Endodermal cell (in vitro differentiated cells): ENCODE data around the gene MPHOSPH10. TPM values are rescaled to one million over a fixed set of nuclear protein-coding genes. Genes with fewer than 3 reads are reported as not detected.
A peak's percentile ranks its signal among the peaks of the same experiment; 100 is the strongest.

ENCODE experiments used
- DNase-seq: peaks from one replicate; pipeline ENCODE4 v3.0.0-alpha.2; 2017
- H3K27ac ChIP-seq: 2 replicates; pipeline ENCODE4 v1.5.1; 2013; ENCODE audit warnings: mild to moderate bottlenecking, low read depth, low read length, moderate library complexity
- H3K27me3 ChIP-seq: 2 replicates; pipeline ENCODE4 v1.6.1; 2013; ENCODE audit warnings: mild to moderate bottlenecking, low read length, moderate library complexity; ENCODE audit not compliant: insufficient read depth, control insufficient read depth, poor library complexity, severe bottlenecking
- H3K36me3 ChIP-seq: 2 replicates; pipeline ENCODE4 v1.7.0; 2013; ENCODE audit warnings: mild to moderate bottlenecking, low read length, moderate library complexity; ENCODE audit not compliant: control insufficient read depth, insufficient read depth
- H3K4me1 ChIP-seq: one replicate; pipeline ENCODE4 v1.7.0; 2013; ENCODE audit warnings: low read length; ENCODE audit not compliant: control insufficient read depth, insufficient read depth
- H3K4me3 ChIP-seq: 2 replicates; pipeline ENCODE4 v1.5.1; 2013; ENCODE audit warnings: mild to moderate bottlenecking, low read length, moderate library complexity
- H3K9ac ChIP-seq: 2 replicates; pipeline ENCODE4 v1.6.1; 2013; ENCODE audit warnings: mild to moderate bottlenecking, low read length, moderate library complexity; ENCODE audit not compliant: poor library complexity, severe bottlenecking; ENCODE audit errors: extremely low read depth
- H3K9me3 ChIP-seq: 2 replicates; pipeline ENCODE4 v1.6.1; 2013; ENCODE audit warnings: mild to moderate bottlenecking, low read length, moderate library complexity; ENCODE audit not compliant: control insufficient read depth
- H3K27ac Mint-ChIP-seq: 2 replicates; pipeline ENCODE4 v1.8.0; 2020; ENCODE audit warnings: mixed read lengths
- H3K27me3 Mint-ChIP-seq: 2 replicates; pipeline ENCODE4 v1.8.0; 2021; ENCODE audit warnings: mild to moderate bottlenecking, mixed read lengths; ENCODE audit not compliant: insufficient read depth
- H3K36me3 Mint-ChIP-seq: 2 replicates; pipeline ENCODE4 v1.8.0; 2020; ENCODE audit warnings: low read depth, mixed read lengths
- H3K4me1 Mint-ChIP-seq: 2 replicates; pipeline ENCODE4 v1.8.0; 2020; ENCODE audit warnings: mixed read lengths
- H3K4me3 Mint-ChIP-seq: 2 replicates; pipeline ENCODE4 v1.8.0; 2020; ENCODE audit warnings: mild to moderate bottlenecking, moderate library complexity, mixed read lengths
- H3K9me3 Mint-ChIP-seq: 2 replicates; pipeline ENCODE4 v1.8.0; 2020; ENCODE audit warnings: mild to moderate bottlenecking, mixed read lengths
- WGBS, 2 experiments: methylation state at CpG; one replicate each; pipeline versions ENCODE4 v1.1.5 to v1.1.7; 2013; ENCODE audit warnings: missing lambda C conversion rate in 2 of 2, mixed read lengths in 1 of 2; ENCODE audit not compliant: insufficient coverage in 1 of 2, insufficient read length in 1 of 2; 5-methylcytosine and 5-hydroxymethylcytosine counted together
- total RNA-seq, 2 donors: library from RNA; stranded (reverse); fragmentation: NEBNext Ultra II Directional in 1 of 2; extraction: Animal tissue kit (Norgen Biotek cat#: 25700) in 1 of 2; gene quantifications; 2 replicates in 1 of 2; 3 replicates in 1 of 2; pipeline ENCODE4 v1.2.1, GENCODE V29; 2021
- TF ChIP-seq, protein P1 (sequence below): fragments of 200-600 bp; sonication (generic); conservative IDR thresholded peaks from 2 replicates; pipeline ENCODE4 v1.5.0; 2021; ENCODE audit warnings: antibody characterized with exemption, mild to moderate bottlenecking

The MPHOSPH10 gene
- total RNA-seq, 2 donors from 2014 or later, result 30.2 to 35.8 TPM

- no peak for DNase-seq
- Histone ChIP-seq H3K4me1 (no peaks in the 10 kb centered on the region), H3K27ac (no peak overlapping the region), H3K9me3 (no peaks in the 10 kb centered on the region), H3K27me3 (no peaks in the 10 kb centered on the region), H3K9ac (no peak overlapping the region), H3K4me3 (no peak overlapping the region), H3K36me3 (peaks cover 49% of the 10 kb centered on the region)
- TF ChIP-seq, protein P1, sequence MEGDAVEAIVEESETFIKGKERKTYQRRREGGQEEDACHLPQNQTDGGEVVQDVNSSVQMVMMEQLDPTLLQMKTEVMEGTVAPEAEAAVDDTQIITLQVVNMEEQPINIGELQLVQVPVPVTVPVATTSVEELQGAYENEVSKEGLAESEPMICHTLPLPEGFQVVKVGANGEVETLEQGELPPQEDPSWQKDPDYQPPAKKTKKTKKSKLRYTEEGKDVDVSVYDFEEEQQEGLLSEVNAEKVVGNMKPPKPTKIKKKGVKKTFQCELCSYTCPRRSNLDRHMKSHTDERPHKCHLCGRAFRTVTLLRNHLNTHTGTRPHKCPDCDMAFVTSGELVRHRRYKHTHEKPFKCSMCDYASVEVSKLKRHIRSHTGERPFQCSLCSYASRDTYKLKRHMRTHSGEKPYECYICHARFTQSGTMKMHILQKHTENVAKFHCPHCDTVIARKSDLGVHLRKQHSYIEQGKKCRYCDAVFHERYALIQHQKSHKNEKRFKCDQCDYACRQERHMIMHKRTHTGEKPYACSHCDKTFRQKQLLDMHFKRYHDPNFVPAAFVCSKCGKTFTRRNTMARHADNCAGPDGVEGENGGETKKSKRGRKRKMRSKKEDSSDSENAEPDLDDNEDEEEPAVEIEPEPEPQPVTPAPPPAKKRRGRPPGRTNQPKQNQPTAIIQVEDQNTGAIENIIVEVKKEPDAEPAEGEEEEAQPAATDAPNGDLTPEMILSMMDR, result no peak
- Mint-ChIP-seq H3K27me3 (no peaks in the 10 kb centered on the region), H3K27ac (no peak overlapping the region), H3K9me3 (no peaks in the 10 kb centered on the region), H3K4me3 (no peak overlapping the region), H3K36me3 (peaks cover 48% of the 10 kb centered on the region), H3K4me1 (no peaks in the 10 kb centered on the region)
- 93 to 100% methylated on average over 1 of the region's 1 CpG for WGBS, 2 experiments
Observed at GRCh38 chr2:71113843-71114242, 16.6 kb upstream of the MPHOSPH10 start.

DNA sequence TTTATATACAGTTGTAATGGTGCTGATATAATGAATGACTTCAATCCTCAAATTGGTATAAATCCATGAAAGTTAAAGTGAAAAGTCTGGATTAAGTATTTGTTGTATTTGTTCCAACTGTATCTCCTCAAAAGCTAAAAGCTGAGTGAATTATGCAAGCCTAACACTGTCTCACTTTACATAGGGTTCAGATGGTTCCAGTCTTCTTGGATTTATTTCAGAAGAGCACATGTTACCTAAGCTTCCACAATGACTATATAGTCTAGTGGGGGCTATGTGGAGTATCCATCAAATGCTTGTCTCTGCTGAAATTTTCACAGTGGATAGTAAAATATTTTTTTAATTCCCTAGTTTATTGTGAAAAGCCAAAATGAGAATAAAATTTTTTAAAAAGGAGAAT is 13.4 kb upstream of the MPHOSPH10 start:
- DNase-seq, result no peak
- no peak overlapping the region for H3K9ac ChIP-seq
- TF ChIP-seq, protein P1, result no peak
- H3K27ac Mint-ChIP-seq, result no peak overlapping the region
- no peaks in the 10 kb centered on the region for H3K27me3 ChIP-seq
- no peaks in the 10 kb centered on the region for H3K9me3 ChIP-seq
- no peak overlapping the region for H3K4me3 ChIP-seq
- no peak overlapping the region for H3K4me3 Mint-ChIP-seq
- no peaks in the 10 kb centered on the region for H3K4me1 ChIP-seq
- H3K9me3 Mint-ChIP-seq, result no peaks in the 10 kb centered on the region
- H3K36me3 ChIP-seq, result peaks cover 40% of the 10 kb centered on the region
- no peak overlapping the region for H3K27ac ChIP-seq
- peaks cover 50% of the 10 kb centered on the region for H3K36me3 Mint-ChIP-seq
- H3K27me3 Mint-ChIP-seq, result no peaks in the 10 kb centered on the region
- no peaks in the 10 kb centered on the region for H3K4me1 Mint-ChIP-seq

DNA sequence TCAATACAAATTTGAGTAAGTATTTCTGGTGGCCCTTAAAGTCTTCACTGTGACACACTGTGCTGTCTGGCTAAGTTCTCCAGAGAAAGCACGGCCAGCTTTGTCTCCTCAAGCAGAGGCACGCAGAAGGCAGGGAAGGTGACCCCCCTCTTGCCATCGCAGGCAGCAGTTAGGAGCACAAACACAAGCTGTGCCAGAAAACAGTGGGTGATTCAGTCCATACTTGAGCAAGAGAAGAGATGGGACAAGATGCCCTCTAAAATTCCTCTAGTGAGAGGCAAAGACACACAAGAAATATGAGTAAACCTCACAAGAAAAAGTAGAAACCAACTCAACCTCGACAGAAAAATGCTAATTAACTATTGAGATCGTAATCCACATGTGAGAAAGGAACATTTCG is 10.2 kb upstream of the MPHOSPH10 start:
- Histone ChIP-seq H3K36me3 (peaks cover 40% of the 10 kb centered on the region), H3K4me1 (no peaks in the 10 kb centered on the region), H3K27ac (no peak overlapping the region), H3K9ac (no peak overlapping the region), H3K4me3 (no peak overlapping the region), H3K9me3 (peaks cover 8% of the 10 kb centered on the region), H3K27me3 (no peaks in the 10 kb centered on the region)
- no peak for DNase-seq
- TF ChIP-seq, protein P1, result no peak
- Mint-ChIP-seq H3K9me3 (peaks cover 6% of the 10 kb centered on the region), H3K27me3 (no peaks in the 10 kb centered on the region), H3K4me1 (no peaks in the 10 kb centered on the region), H3K36me3 (peaks cover 43% of the 10 kb centered on the region), H3K4me3 (no peak overlapping the region), H3K27ac (peak overlapping the region; percentile 40)
- whole genome bisulfite sequencing, 2 experiments, result 92 to 96% methylated on average over 5 to 6 of the region's 6 CpGs
